Stimulated activated CD4-positive, alpha-beta T cell treated with anti-CD3 and anti-CD28 coated beads, TNF-alpha, amount 100 ng/mL, for 1 hour (primary cell): ENCODE data around the gene ENOSF1.

Experiments used
- DNase-seq, 3 donors: peaks; one replicate each; pipeline ENCODE4 v3.0.0-alpha.2; 2020; ENCODE audit warnings: low read depth in 3 of 3, low spot score in 1 of 3

Gene ENOSF1

DNA sequence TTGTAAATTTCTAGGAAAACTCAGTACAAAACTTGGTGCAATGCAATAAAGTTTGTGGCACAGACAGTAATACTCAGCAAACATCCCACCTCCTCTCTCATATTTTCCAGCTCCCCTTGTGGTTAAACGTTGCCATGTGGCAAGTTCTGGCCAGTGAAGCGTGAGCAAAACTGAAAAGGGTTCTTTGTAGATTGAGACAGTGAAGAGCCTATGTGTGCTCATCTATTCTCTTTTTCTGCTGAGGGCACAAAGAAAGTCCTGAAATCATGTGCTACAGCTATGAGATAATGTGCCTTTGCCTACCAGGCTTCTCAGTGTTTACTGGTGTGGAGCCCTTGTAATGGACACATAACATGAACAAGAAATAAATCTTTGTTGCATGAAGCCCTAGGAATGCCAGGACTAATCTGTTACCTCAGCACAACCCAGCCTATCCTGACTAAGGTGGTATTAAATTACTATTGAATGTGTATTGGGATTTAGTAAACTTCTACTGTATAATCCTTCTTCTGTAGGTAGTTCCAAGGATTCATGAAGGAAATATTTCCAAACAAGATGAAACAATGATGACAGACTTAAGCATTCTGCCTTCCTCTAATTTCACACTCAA, 67.9 kb downstream of the ENOSF1 start:
- DNase-seq, result no peak

GRCh38 chr18:641224-641623, 71.2 kb downstream of the ENOSF1 start:
- no peak for DNase-seq

DNA sequence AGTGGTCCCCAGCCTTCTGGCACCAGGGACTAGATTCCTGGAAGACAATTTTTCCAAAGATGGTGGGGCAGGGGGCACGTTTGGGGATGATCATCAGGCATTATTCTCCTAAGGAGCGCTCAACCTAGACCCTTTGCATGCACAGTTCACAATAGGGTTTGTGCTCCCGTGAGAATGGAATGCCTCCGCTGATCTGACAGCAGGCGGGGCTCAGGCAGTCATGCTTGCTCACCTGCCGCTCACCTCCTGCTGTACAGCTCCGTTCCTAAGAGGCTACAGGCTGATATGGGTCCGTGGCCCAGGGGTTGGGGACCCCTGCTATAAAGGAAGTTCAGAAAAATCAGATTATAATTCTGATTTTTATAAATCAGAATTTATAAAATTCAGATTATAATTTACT, 77.3 kb downstream of the ENOSF1 start:
- no peak for DNase-seq

GRCh38 chr18:634551-635045, 77.8 kb downstream of the ENOSF1 start:
- DNase-seq, result no peak

GRCh38 chr18:631560-631959, 80.9 kb downstream of the ENOSF1 start:
- no peak for DNase-seq

DNA sequence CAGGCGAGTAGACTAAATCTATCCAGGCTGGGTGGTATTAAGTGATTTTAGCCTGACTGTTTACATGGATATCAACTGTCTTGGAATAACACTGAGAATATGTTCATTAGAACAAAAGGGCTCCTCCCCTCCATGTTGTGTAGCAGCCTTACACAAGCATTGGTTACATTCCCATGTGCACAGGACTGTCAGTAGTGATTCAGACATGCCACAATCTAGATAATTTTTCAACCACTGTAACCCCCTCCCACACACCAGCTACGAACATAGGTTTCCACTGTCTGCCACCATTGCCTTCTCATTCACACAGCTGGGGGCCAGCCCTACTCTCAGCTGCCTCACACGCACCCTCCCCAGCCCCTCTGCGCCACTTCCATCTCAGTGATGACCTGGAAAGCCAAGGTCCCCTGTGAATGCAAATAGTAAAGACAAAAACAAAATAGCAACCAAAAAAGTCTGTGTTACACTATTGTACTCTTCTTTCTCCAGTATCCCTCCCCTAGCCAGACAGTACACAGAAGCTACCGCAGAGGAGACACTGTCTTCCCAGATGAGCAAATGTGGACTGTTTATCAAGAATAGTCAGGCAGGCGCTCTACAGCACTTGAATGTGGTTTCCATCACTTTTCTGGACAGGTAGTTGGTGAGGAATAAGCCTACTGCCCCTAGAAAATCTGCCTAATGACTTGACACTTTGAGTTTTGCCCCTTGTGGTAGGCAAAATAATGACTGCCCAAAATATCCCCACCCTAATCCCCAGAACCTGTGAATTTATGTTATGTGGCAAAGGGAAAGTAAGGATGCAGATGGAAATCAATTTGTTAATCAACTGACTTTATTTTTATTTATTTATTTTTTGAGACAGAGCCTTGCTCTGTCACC, 82.9 kb downstream of the ENOSF1 start:
- DNase-seq, result no peak

GRCh38 chr18:627231-627630, 85.2 kb downstream of the ENOSF1 start:
- no peak for DNase-seq

GRCh38 chr18:623761-624620, 88.4 kb downstream of the ENOSF1 start:
- peak in 2 of 3 donors; percentile 5 to 17 for DNase-seq

- DNase-seq, result no peak
These were observed 90.1 kb downstream of the ENOSF1 start for GRCh38 chr18:622289-622688.

- DNase-seq, result no peak
These were observed 91.0 kb downstream of the ENOSF1 start for GRCh38 chr18:621291-622043.
